Activated CD8-positive, alpha-beta memory T cell treated with anti-CD3 and anti-CD28 coated beads, Interleukin-2, amount 50 U/mL, for 1 hour (primary cell): ENCODE results near the gene GUCD1.

Experiments used
- DNase-seq: peaks from one replicate; pipeline ENCODE4 v3.0.0-alpha.2; 2020; ENCODE audit errors: extremely low read depth

GUCD1 gene

GRCh38 chr22:24503843-24504338 lies 51.0 kb downstream of the GUCD1 start:
- DNase-seq: no peak

DNA sequence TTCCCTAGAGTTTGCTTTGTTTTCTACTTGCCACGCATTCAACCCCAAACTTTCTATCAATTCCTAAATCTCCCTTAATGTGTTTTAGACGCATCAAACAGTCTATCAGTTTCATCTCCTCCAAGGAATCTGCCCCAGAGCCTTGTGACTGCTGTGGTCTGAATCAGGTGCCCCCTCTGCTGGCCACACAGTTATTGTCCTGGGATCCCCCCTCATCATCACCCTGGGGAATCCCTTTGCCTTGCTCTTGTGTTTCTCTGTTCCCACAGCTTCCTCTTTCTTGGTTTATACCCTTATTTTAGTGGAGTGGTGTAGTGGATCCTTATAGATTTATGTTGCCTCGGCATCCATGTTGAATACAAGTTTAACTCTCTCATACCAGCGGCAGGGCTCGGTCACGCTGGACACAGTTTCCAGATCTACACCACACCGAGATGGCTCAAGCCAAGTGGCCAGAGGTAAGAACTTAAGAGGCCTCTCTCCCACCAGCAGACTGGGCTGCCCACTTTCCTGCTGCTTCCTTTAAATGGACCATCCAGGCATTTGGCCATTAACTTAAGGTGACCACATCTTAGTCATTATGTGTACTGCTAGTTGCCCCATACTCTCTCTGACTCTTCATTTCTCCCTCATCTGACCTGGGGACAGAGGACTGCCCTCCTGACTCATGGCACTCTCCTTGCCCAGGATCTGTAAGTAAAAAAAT lies 51.6 kb downstream of the GUCD1 start:
- DNase-seq: peak; percentile 18

GRCh38 chr22:24502541-24502940 lies 52.4 kb downstream of the GUCD1 start:
- no peak for DNase-seq

DNA sequence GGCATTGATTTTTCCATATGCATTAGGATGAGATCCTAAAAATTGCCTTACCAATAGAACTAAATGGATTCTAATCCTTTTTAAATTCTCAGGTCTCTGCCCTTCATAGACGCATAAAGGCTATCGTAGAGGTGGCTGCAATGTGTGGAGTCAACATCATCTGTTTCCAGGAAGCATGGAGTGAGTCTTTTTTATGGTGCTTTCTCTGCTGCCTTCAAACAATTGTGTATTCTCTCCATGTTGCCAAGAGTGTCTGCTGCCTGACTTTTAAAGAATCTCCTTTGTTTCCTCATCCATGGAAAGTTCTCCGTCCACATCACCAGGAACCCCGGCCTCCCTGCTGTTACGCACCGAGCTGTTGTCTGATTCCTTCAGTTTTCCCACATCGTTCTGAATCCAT lies 52.9 kb downstream of the GUCD1 start:
- DNase-seq: no peak

DNA sequence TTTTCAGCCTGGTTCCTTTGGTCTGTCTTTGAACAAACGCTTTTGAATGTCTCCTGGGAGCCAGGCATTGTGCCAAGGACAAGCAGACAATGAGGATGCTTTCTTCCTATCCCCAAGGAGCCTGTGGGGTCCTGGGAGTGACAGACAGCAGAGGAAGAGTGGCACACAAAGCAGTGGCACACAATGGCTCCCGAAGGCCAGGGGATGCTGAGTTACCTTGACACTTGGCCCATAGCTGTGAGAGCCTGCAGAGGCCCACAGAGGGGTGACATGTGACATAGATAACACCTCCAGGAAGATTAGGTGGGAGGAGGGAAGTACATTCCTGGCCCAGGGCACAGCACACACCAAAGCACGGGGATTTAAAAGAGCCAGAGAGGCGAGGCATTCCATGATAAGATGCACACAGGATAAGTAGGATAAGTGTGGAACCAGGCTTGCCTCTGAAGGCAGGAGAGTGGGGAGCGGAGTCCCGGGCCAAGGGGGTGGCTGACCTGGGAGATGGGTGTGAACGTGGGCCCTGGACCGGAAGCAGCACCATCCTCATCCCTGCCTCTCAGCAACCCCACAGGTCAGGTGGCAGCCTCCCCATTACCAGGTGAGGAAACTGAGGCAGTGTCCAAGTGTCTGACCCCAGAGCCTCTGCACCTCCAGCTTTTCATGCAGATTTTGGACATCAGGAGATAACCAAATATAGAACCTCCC lies 53.5 kb downstream of the GUCD1 start:
- no peak for DNase-seq

DNA sequence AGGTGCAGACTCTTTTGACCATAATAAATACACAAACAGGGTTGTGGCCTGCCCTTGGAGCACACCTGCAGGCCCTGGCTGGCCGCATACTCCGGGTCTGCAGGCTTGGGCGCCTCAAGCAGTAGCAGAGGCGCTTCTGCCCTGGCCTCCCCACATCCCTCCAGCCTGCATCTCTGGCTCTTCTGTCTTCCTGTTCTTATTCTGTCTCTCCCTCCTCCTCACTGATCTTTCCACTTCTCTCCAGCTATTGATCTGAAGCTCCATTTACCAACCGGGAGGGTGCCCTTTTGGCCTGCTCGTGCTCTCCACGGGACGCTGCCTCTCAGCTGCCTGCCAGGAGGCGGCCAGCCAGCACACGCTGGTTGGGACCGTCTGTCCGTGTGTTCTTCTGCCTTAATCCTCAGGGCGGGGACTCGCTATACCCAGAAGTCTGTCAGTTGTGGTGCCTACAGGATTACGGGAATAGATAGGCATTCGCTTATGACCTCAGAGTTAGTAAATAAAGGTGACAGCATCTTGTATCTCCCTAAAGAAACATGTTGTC lies 54.6 kb downstream of the GUCD1 start:
- DNase-seq: no peak

- DNase-seq: no peak
Measured at GRCh38 chr22:24499706-24500276, 55.1 kb downstream of the GUCD1 start.

- DNase-seq: no peak
Measured at GRCh38 chr22:24498824-24499223, 56.1 kb downstream of the GUCD1 start.

DNA sequence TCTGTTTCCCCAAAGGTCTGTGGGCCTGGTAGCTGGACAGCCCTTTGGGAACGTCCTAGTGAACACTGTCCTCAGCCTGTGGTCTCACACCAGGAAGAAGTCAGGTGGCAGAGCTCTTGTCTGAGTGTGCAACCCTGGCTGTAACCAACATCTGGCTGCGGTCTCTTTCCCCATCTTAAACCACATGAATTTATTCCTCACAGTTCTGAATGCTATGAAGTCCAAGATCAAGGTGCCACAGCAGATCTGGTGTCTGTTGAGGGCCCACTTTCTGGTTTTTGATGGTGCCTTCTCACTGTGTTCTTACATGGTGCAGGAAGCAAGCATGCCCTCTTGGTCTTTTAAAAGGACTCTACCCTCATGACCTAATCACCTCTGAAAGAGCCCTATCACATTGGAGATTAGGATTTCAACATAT lies 57.1 kb downstream of the GUCD1 start:
- no peak for DNase-seq

GRCh38 chr22:24496661-24497060 lies 58.3 kb downstream of the GUCD1 start:
- DNase-seq: no peak

DNA sequence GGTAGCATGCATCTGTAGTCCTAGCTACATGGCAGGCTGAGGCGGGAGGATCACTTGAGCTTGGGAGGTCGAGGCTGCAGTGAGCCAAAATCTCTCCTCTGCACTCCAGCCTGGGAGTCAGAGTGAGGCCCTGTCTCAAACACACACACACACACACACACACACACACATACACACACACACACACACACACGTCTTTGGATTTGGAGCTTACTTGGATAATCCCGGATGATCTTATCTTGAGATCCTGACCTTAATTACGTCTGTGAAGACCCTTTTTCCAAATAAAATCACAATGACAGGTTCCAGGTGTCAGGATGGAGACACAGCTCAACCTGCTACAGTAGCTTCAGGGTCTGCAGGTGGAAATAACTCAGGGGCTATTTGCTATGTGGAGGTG lies 58.7 kb downstream of the GUCD1 start:
- DNase-seq: no peak

DNA sequence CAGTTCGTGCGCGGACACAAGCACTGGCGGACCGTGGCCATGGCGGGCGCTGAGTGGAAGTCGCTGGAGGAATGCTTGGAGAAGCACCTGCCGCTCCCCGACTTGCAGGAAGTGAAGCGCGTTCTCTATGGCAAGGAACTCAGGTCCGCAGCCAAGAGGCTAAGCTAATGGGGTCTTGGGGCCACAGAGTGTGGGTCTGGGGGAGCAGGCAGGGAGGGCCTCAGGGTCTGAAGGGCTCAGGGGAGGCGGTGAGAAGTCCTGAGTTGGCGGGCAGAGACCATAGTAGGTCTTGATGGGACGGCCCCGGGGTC lies 59.6 kb downstream of the GUCD1 start:
- DNase-seq: no peak

- no peak for DNase-seq
Measured at GRCh38 chr22:24494528-24495364, 60.2 kb downstream of the GUCD1 start, which contains the start of gene UPB1. TSS of gene UPB1 (plus strand) at chr22:24495332. CDS start at chr22:24495404, 72 bp downstream.

GRCh38 chr22:24494167-24494527 lies 60.8 kb downstream of the GUCD1 start:
- DNase-seq: no peak

DNA sequence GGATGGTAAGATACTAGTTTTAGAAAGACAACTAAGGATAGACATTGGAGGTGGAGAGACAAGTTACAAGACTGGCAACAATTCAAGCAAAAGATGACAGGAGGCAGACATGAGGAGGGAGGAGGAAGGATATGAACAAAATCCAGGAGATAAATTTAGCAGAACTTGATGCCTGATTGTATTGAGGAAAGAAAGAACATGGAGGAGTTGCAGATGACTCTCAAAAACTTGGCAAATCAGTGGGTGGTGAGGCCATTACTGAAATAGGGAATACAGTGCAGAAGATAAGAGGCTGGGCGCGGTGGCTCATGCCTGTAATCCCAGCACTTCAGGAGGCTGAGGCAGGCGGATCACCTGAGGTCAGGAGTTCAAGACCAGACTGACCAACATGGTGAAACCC lies 62.5 kb downstream of the GUCD1 start:
- no peak for DNase-seq
